Posterior cingulate gyrus (tissue), 11 donors: Measurements from ENCODE around the gene SHLD2.
"Not testable (repeated sequence)": the region's sequence is repeated elsewhere in the genome, so short reads cannot be mapped to it uniquely, and the experiment has no call there.

ENCODE experiments used
- DNase-seq, 10 donors: peaks; one replicate each; pipeline versions ENCODE4 v3.0.0 to v3.0.0-alpha.2; 2020 to 2021; ENCODE audit warnings: mixed read lengths in 3 of 10
- intact Hi-C: fragments of 100-400 bp; cut with DNase I; formaldehyde crosslinking; loops from one replicate; pipeline ENCODE4 v1.15.1; 2023

Gene SHLD2

GRCh38 chr10:87204801-87205200 is 109.8 kb downstream of the SHLD2 start:
- intact Hi-C loops = not testable (repeated sequence)
- DNase-seq = peak in 1 of 10 donors; percentile 47

- DNase-seq, intact Hi-C loops: not testable (repeated sequence)
Measured at GRCh38 chr10:87206922-87207321, 111.9 kb downstream of the SHLD2 start.

GRCh38 chr10:87210309-87210708 is 115.3 kb downstream of the SHLD2 start:
- DNase-seq, intact Hi-C loops: not testable (repeated sequence)

- DNase-seq, intact Hi-C loops: not testable (repeated sequence)
Measured at GRCh38 chr10:87211848-87212247, 116.8 kb downstream of the SHLD2 start.

DNA sequence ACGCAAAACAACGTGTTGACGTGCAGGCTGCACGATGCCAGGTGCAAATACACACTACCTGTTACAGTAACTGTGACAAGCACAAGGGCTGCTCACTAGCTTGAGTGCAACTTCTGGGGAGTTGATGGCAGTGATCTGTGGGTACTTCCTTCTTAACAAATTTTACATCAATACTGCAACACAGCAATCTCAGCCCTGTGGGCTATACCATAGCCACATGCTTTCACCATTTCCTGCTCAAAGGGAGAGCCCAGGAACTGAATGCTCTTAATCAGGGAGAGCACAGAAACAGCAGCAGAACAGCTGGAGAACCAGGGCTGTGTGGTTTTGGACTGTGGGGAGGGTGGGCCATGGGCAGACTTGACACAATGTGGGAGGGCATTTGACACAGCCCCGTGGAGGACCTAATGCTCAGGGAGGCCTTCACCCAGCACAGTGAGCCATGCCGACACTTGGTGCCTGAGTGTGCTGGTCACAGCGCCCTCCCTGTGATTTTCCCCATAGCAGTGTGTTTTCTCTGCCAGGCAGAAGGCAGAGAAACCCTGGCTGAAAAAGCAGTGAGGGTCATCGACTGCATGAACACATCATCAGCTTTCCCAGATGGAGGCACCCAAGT is 118.3 kb downstream of the SHLD2 start:
- DNase-seq, intact Hi-C loops: not testable (repeated sequence)

DNA sequence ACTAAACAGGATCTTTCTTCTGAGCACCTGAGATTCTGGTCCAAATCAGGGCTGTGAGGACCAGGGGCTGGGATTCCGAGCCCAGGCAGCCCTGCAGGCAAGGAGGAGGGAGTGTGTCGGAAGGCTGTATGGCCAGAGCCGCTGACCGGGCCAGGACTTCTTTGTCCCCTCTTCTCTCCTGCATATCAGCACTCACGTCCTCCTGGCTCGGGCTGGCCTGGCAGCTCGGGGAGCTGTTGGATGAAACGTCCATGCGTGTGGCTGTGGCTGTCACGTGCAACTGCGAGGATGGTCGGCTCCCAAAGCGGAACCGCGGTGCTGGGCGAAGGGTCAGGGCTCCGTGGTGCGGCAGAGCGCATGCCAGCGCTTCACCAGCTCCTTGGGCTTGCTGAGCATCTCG is 118.8 kb downstream of the SHLD2 start:
- DNase-seq = peak in 3 of 10 donors; percentile 67 to 82 (median 69)
- intact Hi-C loops = not testable (repeated sequence)

DNA sequence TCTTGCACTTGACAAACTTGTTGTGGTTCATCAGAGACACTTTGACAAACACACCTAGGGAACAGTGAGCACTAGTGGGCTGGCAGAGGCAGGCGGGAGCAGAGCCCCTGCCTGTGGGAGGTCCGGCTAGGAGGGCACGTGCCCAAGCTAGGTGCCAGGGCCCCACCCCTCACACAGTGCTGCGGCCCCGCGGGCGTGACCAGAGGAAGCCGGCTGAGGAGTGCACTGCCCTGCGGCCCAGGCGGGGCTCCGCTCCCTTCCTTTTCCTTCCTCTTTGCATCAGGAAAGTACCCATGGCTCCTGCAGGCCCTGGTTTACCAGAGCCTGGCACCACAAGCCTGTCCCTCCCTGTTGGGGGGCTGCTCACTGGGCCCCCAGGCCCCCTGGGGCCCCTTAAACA is 121.1 kb downstream of the SHLD2 start:
- DNase-seq = peak in 2 of 10 donors; percentile 28 to 72
- intact Hi-C loops = not testable (repeated sequence)

GRCh38 chr10:87219370-87219769 is 124.4 kb downstream of the SHLD2 start:
- DNase-seq, intact Hi-C loops: not testable (repeated sequence)

GRCh38 chr10:87222789-87223188 is 127.8 kb downstream of the SHLD2 start:
- intact Hi-C loops = not testable (repeated sequence)
- peak in 1 of 10 donors; percentile 37 for DNase-seq

DNA sequence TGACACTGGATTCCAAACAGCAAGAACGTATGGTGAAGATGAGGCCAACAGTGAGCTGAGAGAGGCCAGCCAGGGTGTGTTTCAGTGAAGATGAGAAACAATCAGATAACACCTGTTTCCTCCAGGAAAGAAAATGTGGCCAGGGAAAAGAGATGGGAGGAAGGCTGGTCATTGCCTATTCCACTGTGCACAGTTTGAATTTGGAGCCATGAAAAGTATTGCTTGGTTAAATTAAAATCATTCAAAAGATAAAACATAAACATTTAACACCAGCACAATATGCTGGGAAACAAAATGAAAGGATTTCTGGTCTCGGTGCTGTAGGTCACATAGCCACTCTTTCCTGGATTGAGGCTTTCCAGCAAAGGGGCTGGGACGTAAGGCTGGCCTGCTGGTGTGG is 130.1 kb downstream of the SHLD2 start, which contains the start of gene NUTM2A:
NUTM2A (plus strand) TSS at position 301 of the 400 bp plus-strand sequence. CDS start 383 bp downstream, outside the sequence.
- DNase-seq, intact Hi-C loops: not testable (repeated sequence)

DNA sequence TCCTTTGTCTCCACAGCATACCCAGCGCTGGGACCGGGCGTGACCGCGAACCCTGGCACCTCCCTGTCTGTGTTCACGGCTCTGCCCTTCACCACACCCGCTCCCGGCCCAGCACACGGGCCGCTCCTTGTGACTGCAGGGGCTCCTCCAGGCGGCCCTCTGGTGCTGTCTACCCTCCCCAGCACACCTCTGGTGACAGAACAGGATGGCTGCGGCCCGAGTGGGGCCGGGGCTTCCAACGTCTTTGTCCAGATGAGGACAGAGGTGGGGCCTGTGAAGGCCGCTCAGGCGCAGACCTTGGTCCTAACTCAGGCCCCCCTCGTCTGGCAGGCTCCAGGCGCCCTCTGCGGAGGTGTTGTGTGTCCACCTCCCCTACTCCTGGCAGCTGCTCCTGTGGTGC is 133.2 kb downstream of the SHLD2 start:
- intact Hi-C loops = not testable (repeated sequence)
- peak in 2 of 10 donors; percentile 48 to 64 for DNase-seq

DNA sequence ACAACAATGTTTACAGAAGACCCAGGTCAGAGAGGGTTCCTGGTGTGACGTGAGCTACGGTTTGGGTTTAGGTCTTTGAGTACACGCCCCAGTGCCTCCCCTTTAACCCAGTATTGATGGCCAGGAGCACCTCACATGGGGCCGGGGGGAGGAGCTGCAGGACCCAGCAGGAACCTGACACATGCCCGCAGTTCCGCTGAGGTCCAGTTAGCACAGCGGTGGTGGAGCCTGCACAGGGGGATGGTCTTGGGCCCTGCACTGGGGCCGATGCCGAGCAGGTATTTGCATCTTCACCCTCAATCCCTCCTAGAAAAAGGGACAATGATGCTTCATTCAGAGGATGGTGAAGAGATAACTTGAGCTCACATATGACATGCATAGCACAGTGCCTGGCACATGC is 134.2 kb downstream of the SHLD2 start:
- peak in 3 of 10 donors; percentile 45 to 84 (median 83) for DNase-seq
- intact Hi-C loops = not testable (repeated sequence)

DNA sequence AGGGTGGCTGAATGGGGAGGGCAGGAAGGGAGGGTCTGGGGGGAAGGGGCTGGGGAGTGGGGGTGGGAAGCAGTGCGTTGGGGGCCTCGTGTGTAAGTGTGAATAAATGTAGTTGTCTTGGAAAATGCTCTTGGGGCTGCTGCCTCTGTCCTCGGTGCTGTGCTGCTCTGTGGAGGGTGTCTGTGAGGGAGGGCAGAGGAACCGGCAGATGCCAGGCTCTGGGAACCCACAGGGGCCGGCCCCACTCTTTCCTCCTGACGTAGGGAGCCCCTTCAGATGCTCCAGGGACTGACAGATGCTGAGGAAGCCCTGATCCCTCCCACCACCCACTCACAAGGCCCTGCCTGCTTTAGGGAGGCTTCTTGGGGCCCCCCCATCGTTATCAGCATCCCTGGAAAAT is 139.8 kb downstream of the SHLD2 start:
- intact Hi-C loops = not testable (repeated sequence)
- peak in 2 of 10 donors; percentile 52 to 70 for DNase-seq

GRCh38 chr10:87237244-87237643 is 142.2 kb downstream of the SHLD2 start:
- DNase-seq, intact Hi-C loops: not testable (repeated sequence)

DNA sequence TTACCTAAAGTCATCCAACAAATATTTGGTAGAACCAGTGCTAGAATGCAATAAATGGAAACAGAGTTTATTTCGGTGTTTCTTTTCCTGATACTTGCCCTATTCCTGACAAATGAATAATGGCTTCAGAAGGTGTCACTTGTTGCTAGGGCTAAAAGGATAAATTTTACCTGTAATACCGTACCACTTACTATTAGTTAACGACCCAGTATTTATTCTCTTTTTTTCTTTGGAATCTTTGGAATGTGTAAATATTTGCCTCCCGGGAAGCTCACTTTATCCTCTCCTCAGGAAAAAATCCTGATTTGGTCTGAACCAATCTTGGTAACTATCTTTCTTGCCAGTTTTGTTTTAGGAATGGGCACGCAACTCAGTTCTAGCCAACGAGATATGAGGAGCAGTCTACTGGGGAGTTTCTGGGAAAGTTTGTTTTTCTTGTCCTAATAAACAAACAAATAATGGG is 144.4 kb downstream of the SHLD2 start:
- intact Hi-C loops, DNase-seq: not testable (repeated sequence)
